K562 (cell line): ENCODE measurements around the gene DNAH10. TPM values are rescaled to one million over a fixed set of nuclear protein-coding genes. Genes with fewer than 3 reads are reported as not detected.

Experiments
- ATAC-seq: fragments of 200-7000 bp; cut with Tn5 transposase; 3 replicates; pipeline ENCODE4 v1.9.1; 2020; ENCODE audit warnings: moderate library complexity
- BruUV-seq: library from RNA; stranded (reverse); fragments of 400-500 nt; replicated peaks from 2 replicates; lab custom pipeline; 2021; lab: Mats Ljungman, UMichigan
- CTCF ChIA-PET: fragments of 300-600 bp; formaldehyde crosslinking; extraction: SDS; loops from one replicate; lab custom pipeline; 2021; ENCODE audit warnings: low intra/inter-chr PET ratio; lab: Yijun Ruan, JAX
- POLR2A ChIA-PET: fragments of 300-600, 350-650 bp; sonication (Branson Sonifier 250); formaldehyde crosslinking; extraction: SDS; loops from one replicate; lab custom pipeline; 2021; ENCODE audit warnings: antibody characterized with exemption, inconsistent platforms; lab: Yijun Ruan, JAX
- DNase-seq, 4 experiments: peaks; one replicate each; pipeline versions ENCODE4 v3.0.0 to v3.0.0-alpha.2; 2011 to 2018; ENCODE audit warnings: low spot score in 3 of 4, mixed read lengths in 3 of 4; ENCODE audit errors: extremely low read depth in 1 of 4
- FAIRE-seq: peaks from 2 replicates; lab custom pipeline; 2011; peaks lifted over from hg19 to GRCh38; lab: Jason Lieb, UNC
- H2AFZ ChIP-seq: 2 replicates; pipeline ENCODE4 v1.6.0; 2011; ENCODE audit warnings: low read depth, low read length, control low read depth, inconsistent platforms
- H3K27ac ChIP-seq: fragments of 200-600 bp; 3 replicates; pipeline ENCODE4 v1.8.0; 2011; ENCODE audit warnings: low read depth, mild to moderate bottlenecking, control low read depth, inconsistent platforms, low read length, moderate library complexity, mixed read lengths; ENCODE audit errors: extremely low read depth
- H3K27me3 ChIP-seq, 2 experiments: fragments of 300-600 bp in 1 of 2; 2 replicates in 1 of 2; 3 replicates in 1 of 2; pipeline versions ENCODE4 v1.6.0 to v1.8.0; 2011; ENCODE audit warnings: inconsistent platforms in 2 of 2, low read length in 2 of 2, mild to moderate bottlenecking in 1 of 2, mixed read lengths in 1 of 2, moderate library complexity in 1 of 2; ENCODE audit not compliant: control insufficient read depth in 2 of 2, insufficient read depth in 2 of 2
- H3K36me3 ChIP-seq: fragments of 300-600 bp; 3 replicates; pipeline ENCODE4 v1.8.0; 2011; ENCODE audit warnings: mild to moderate bottlenecking, low read length, inconsistent platforms; ENCODE audit not compliant: control insufficient read depth, insufficient read depth
- H3K4me1 ChIP-seq, 2 experiments: fragments of 200-600 bp in 1 of 2; replicated peaks in 1 of 2; 2 replicates in 1 of 2; 3 replicates in 1 of 2; pipeline versions ENCODE4 v1.5.1 to v1.8.0; 2011; ENCODE audit warnings: inconsistent platforms in 2 of 2, low read length in 2 of 2, mild to moderate bottlenecking in 1 of 2, mixed read lengths in 1 of 2, moderate library complexity in 1 of 2; ENCODE audit not compliant: control insufficient read depth in 2 of 2, insufficient read depth in 2 of 2
- H3K4me2 ChIP-seq: 2 replicates; pipeline ENCODE4 v1.6.1; 2011; ENCODE audit warnings: low read length, control low read depth, inconsistent platforms, mixed read lengths; ENCODE audit not compliant: insufficient read depth
- H3K4me3 ChIP-seq: fragments of 200-600 bp; sonication (generic), shearing (Covaris generic); 2 replicates; pipeline ENCODE4 v1.5.1; 2016; ENCODE audit warnings: control low read depth, inconsistent platforms
- H3K79me2 ChIP-seq: fragments of 200-600 bp; 3 replicates; pipeline ENCODE4 v1.8.0; 2011; ENCODE audit warnings: low read length, inconsistent platforms; ENCODE audit not compliant: control insufficient read depth, insufficient read depth
- H3K9ac ChIP-seq, 2 experiments: 2 replicates each; pipeline versions ENCODE4 v1.6.0 to v1.6.1; 2011; ENCODE audit warnings: low read depth in 2 of 2, low read length in 2 of 2, control low read depth in 1 of 2, inconsistent platforms in 1 of 2, mild to moderate bottlenecking in 1 of 2, mixed read lengths in 1 of 2; ENCODE audit not compliant: insufficient read depth in 1 of 2
- H3K9me1 ChIP-seq: one replicate; pipeline ENCODE4 v1.6.0; 2011; ENCODE audit warnings: inconsistent platforms, mild to moderate bottlenecking, low read length, moderate library complexity; ENCODE audit not compliant: control insufficient read depth, insufficient read depth
- H3K9me3 ChIP-seq: replicated peaks from 2 replicates; pipeline ENCODE4 v1.5.1; 2011; ENCODE audit warnings: low read depth, low read length, inconsistent platforms; ENCODE audit not compliant: control insufficient read depth, insufficient read depth
- H4K20me1 ChIP-seq: replicated peaks from 2 replicates; pipeline ENCODE4 v1.6.1; 2011; ENCODE audit warnings: low read length, inconsistent platforms, mixed read lengths; ENCODE audit not compliant: control insufficient read depth, insufficient read depth
- BRD9 ChIP-seq: fragments of 450-650 bp; IDR thresholded peaks from 2 replicates; pipeline ENCODE4 v1.6.1; 2018; ENCODE audit warnings: low read depth; ENCODE audit not compliant: partially characterized antibody
- HOMEZ ChIP-seq: fragments of 250-450 bp; sonication (Bioruptor Pico); IDR thresholded peaks from 2 replicates; pipeline ENCODE4 v1.4.0; 2020; ENCODE audit warnings: mild to moderate bottlenecking, moderate library complexity
- NELFE ChIP-seq: IDR thresholded peaks from 2 replicates; pipeline ENCODE4 v1.6.1; 2011; ENCODE audit warnings: mild to moderate bottlenecking; ENCODE audit not compliant: insufficient read depth, insufficient read length
- PRMT5 ChIP-seq: sonication (generic); formaldehyde crosslinking; IDR thresholded peaks from 2 replicates; pipeline ENCODE4 v1.5.0; 2020; ENCODE audit warnings: missing genetic modification reagents
- RBM22 ChIP-seq: fragments of 200-400 bp; formaldehyde crosslinking; IDR thresholded peaks from 2 replicates; pipeline ENCODE4 v1.6.1; 2018; ENCODE audit warnings: low read length, low read depth; ENCODE audit not compliant: poor library complexity, severe bottlenecking
- TAF1 ChIP-seq: IDR thresholded peaks from 2 replicates; pipeline ENCODE4 v1.6.1; 2011; ENCODE audit warnings: mild to moderate bottlenecking, low read length, moderate library complexity; ENCODE audit not compliant: insufficient read depth, control insufficient read depth, severe bottlenecking; ENCODE audit errors: extremely low read depth
- ZNF134 ChIP-seq: fragments of 250-450 bp; sonication (Bioruptor Pico); conservative IDR thresholded peaks from 2 replicates; pipeline ENCODE4 v1.4.0; 2020
- ZNF830 ChIP-seq: fragments of 250-450 bp; sonication (Bioruptor Pico); IDR thresholded peaks from 2 replicates; pipeline ENCODE4 v1.5.0; 2021; ENCODE audit warnings: mild to moderate bottlenecking
- WGBS: fragments of 100-300 bp; shearing (Covaris generic); methylation state at CpG from one replicate; pipeline ENCODE4 v1.1.6; 2016; ENCODE audit warnings: low coverage, mixed read lengths; ENCODE audit not compliant: insufficient coverage; ENCODE audit errors: missing lambda C conversion rate; 5-methylcytosine and 5-hydroxymethylcytosine counted together
- in situ Hi-C: fragments of 300-500 bp; cut with MboI; formaldehyde crosslinking; loops from 4 replicates; pipeline ENCODE4 v1.15.0; 2018; ENCODE audit warnings: inconsistent platforms, mixed read lengths
- intact Hi-C: fragments of 100-400 bp; cut with micrococcal nuclease; formaldehyde crosslinking; loops from 2 replicates; pipeline ENCODE4 v1.14.2; 2022
- polyA plus RNA-seq, 8 experiments: library from polyadenylated mRNA; depleted of rRNA in 4 of 8; stranded (reverse) in 5 of 8; unstranded in 3 of 8; fragments of >200 nt; fragmentation: Nextera tagmentation in 2 of 8; fragmentation: Illumina TruSeq in 1 of 8; extraction: Ambion mirVana in 2 of 8; extraction: Trizol in 1 of 8; gene quantifications; 2 replicates each; pipeline versions ENCODE4 v1.2.1 to v1.2.3, GENCODE V29; 2011 to 2014; ENCODE audit warnings: inconsistent platforms in 1 of 8, missing spikeins in 1 of 8
- total RNA-seq, 7 experiments: library from RNA; depleted of rRNA in 6 of 7; stranded (reverse); fragments of >200 nt in 6 of 7; fragmentation: Illumina TruSeq in 2 of 7; extraction: Trizol in 2 of 7; gene quantifications; 2 replicates each; pipeline versions ENCODE4 v1.2.1 to v1.2.3, GENCODE V29; 2011 to 2021; ENCODE audit warnings: low replicate concordance in 1 of 7

Gene DNAH10
- total and polyA plus RNA-seq, 9 of the 15 experiments (the other 6 are each of a cell fraction or from before 2014, with no cell fraction given), result 0.01 to 0.06 (median 0.04) TPM; not detected in 1

GRCh38 chr12:123847876-123848275, 85.8 kb downstream of the DNAH10 start:
- Histone ChIP-seq H3K9me3 (no peaks in the 10 kb centered on the region), H4K20me1 (no peaks in the 10 kb centered on the region), H3K4me1 (peaks cover 2 to 4% of the 10 kb centered on the region in 2 experiments; a peak in 3 of 5 replicates), H3K4me3 (no peak overlapping the region), H3K79me2 (no peaks in the 10 kb centered on the region), H3K27ac (no peak overlapping the region), H3K4me2 (0 out of 2 replicates have a peak overlapping the region, but pooled peaks have one; percentile 12), H3K9ac (no peak overlapping the region), H3K27me3 (peaks cover 24 to 54% of the 10 kb centered on the region in 2 experiments; a peak in 4 of 5 replicates)
- ATAC-seq (no peak), DNase-seq (no peak)
- intact Hi-C loops, result no loop called here
- ChIA-PET CTCF (no interaction called here), POLR2A (no interaction called here)
- in situ Hi-C loops, result no loop called here
- TF ChIP-seq RBM22 (no peak), TAF1 (no peak), ZNF830 (CRISPR knock-in tag) (no peak), HOMEZ (CRISPR knock-in tag) (no peak), BRD9 (no peak), NELFE (no peak), ZNF134 (CRISPR knock-in tag) (no peak), PRMT5 (CRISPR knock-in tag) (no peak)
- TF ChIP-seq, all 486 proteins: peak for 0
- no peak overlapping the region for H2AFZ ChIP-seq
- BruUV-seq, result no TSS peak
- FAIRE-seq, result no peak
- no peaks in the 10 kb centered on the region for H3K9me1 ChIP-seq
- WGBS, result 22% methylated on average over 8 of the region's 8 CpGs
- H3K36me3 ChIP-seq, result no peaks in the 10 kb centered on the region
